Measurements from ENCODE around the gene SH3GL1. TPM values are rescaled to one million over a fixed set of nuclear protein-coding genes. Genes with fewer than 3 reads are reported as not detected.

SH3GL1 gene
- polyA plus RNA-seq, 3 donors: 63.5 to 82.4 (median 78.2) TPM

GRCh38 chr19:4403005-4403761 is 2.8 kb upstream of the SH3GL1 start:
- DNase-seq: no peak

- DNase-seq: peak; percentile 99
Measured at GRCh38 chr19:4402171-4403004, 2.0 kb upstream of the SH3GL1 start, which contains the start of gene CHAF1A. CHAF1A (plus strand) TSS chr19:4402640; CDS start chr19:4402763, 123 bp downstream.

- DNase-seq: no peak
Measured at GRCh38 chr19:4401769-4402170, 1.4 kb upstream of the SH3GL1 start.

- no peak for DNase-seq
Measured at GRCh38 chr19:4399812-4400134, 574 bp downstream of the SH3GL1 start.

GRCh38 chr19:4396949-4397783 is 3.2 kb downstream of the SH3GL1 start:
- DNase-seq: no peak

GRCh38 chr19:4393947-4394590 is 6.3 kb downstream of the SH3GL1 start:
- DNase-seq: no peak

- no peak for DNase-seq
Measured at GRCh38 chr19:4391701-4392483, 8.5 kb downstream of the SH3GL1 start.

- no peak for DNase-seq
Measured at GRCh38 chr19:4391306-4391693, 9.0 kb downstream of the SH3GL1 start.

- no peak for DNase-seq
Measured at GRCh38 chr19:4390567-4391305, 9.6 kb downstream of the SH3GL1 start.

GRCh38 chr19:4390017-4390566 is 10.3 kb downstream of the SH3GL1 start:
- DNase-seq: no peak

GRCh38 chr19:4389511-4390016 is 10.8 kb downstream of the SH3GL1 start:
- DNase-seq: no peak

GRCh38 chr19:4389064-4389375 is 11.3 kb downstream of the SH3GL1 start:
- DNase-seq: no peak

- no peak for DNase-seq
Measured at GRCh38 chr19:4388337-4389063, 11.8 kb downstream of the SH3GL1 start.

- DNase-seq: no peak
Measured at GRCh38 chr19:4386041-4386782, 14.1 kb downstream of the SH3GL1 start.

GRCh38 chr19:4385291-4386040 is 14.9 kb downstream of the SH3GL1 start:
- DNase-seq: no peak

- no peak for DNase-seq
Measured at GRCh38 chr19:4380254-4380727, 20.1 kb downstream of the SH3GL1 start.
